ENCODE data around the gene ENO2.

Gene ENO2

GRCh38 chr12:6916426-6917200 lies 2.2 kb downstream of the ENO2 start:
- no peaks in the 10 kb centered on the region for H4K20me1 ChIP-seq (ENCODE audit: insufficient read depth)
- H3K36me3 ChIP-seq (ENCODE audit: insufficient read depth), result no peaks in the 10 kb centered on the region
- H2AFZ ChIP-seq (ENCODE audit: low read depth), result no peak overlapping the region
- TF ChIP-seq CTCF (conservative IDR thresholded peaks at IDR 0.05; ENCODE audit: low read depth, low read length), result no peak
- peaks cover 4% of the 10 kb centered on the region; the same call in 1 of the 2 replicates for H3K27me3 ChIP-seq (ENCODE audit: insufficient read depth, low read depth)
- no peak overlapping the region for H3K9ac ChIP-seq
- peaks cover 14% of the 10 kb centered on the region for H3K4me1 ChIP-seq (ENCODE audit: low read depth, poor library complexity, severe bottlenecking)
- H3K79me2 ChIP-seq (ENCODE audit: insufficient read depth, low read depth), result no peaks in the 10 kb centered on the region
- no peak overlapping the region for H3K4me2 ChIP-seq
- no peak overlapping the region for H3K4me3 ChIP-seq (IDR thresholded peaks at IDR 0.05; ENCODE audit: insufficient read depth, low read depth, low read length)
- H3K27ac ChIP-seq, result no peak overlapping the region

GRCh38 chr12:6917491-6918231 lies 3.3 kb downstream of the ENO2 start:
- Histone ChIP-seq H3K4me3 (IDR thresholded peaks at IDR 0.05; ENCODE audit: insufficient read depth, low read depth, low read length) (no peak overlapping the region), H3K4me2 (no peak overlapping the region), H3K79me2 (ENCODE audit: insufficient read depth, low read depth) (no peaks in the 10 kb centered on the region), H2AFZ (ENCODE audit: low read depth) (no peak overlapping the region), H3K36me3 (ENCODE audit: insufficient read depth) (no peaks in the 10 kb centered on the region), H3K27me3 (ENCODE audit: insufficient read depth, low read depth) (peaks cover 3% of the 10 kb centered on the region; the same call in 1 of the 2 replicates), H3K27ac (no peak overlapping the region), H3K4me1 (ENCODE audit: low read depth, poor library complexity, severe bottlenecking) (peaks cover 23% of the 10 kb centered on the region), H4K20me1 (ENCODE audit: insufficient read depth) (no peaks in the 10 kb centered on the region), H3K9ac (no peak overlapping the region)
- TF ChIP-seq CTCF (conservative IDR thresholded peaks at IDR 0.05; ENCODE audit: low read depth, low read length), result no peak

- H3K27ac ChIP-seq, result no peak overlapping the region
- no peaks in the 10 kb centered on the region for H3K79me2 ChIP-seq (ENCODE audit: insufficient read depth, low read depth)
- no peak overlapping the region for H3K4me2 ChIP-seq
- no peak overlapping the region for H2AFZ ChIP-seq (ENCODE audit: low read depth)
- H3K9ac ChIP-seq, result no peak overlapping the region
- no peaks in the 10 kb centered on the region for H3K36me3 ChIP-seq (ENCODE audit: insufficient read depth)
- peaks cover 3% of the 10 kb centered on the region; the same call in 1 of the 2 replicates for H3K27me3 ChIP-seq (ENCODE audit: insufficient read depth, low read depth)
- no peaks in the 10 kb centered on the region for H4K20me1 ChIP-seq (ENCODE audit: insufficient read depth)
- peaks cover 22% of the 10 kb centered on the region for H3K4me1 ChIP-seq (ENCODE audit: low read depth, poor library complexity, severe bottlenecking)
- no peak for TF ChIP-seq CTCF (conservative IDR thresholded peaks at IDR 0.05; ENCODE audit: low read depth, low read length)
- H3K4me3 ChIP-seq (IDR thresholded peaks at IDR 0.05; ENCODE audit: insufficient read depth, low read depth, low read length), result no peak overlapping the region
Measured at GRCh38 chr12:6919588-6919987, 5.2 kb downstream of the ENO2 start.

- no peak overlapping the region for H3K9ac ChIP-seq
- H3K4me3 ChIP-seq (IDR thresholded peaks at IDR 0.05; ENCODE audit: insufficient read depth, low read depth, low read length), result no peak overlapping the region
- H3K79me2 ChIP-seq (ENCODE audit: insufficient read depth, low read depth), result no peaks in the 10 kb centered on the region
- peaks cover 36% of the 10 kb centered on the region for H3K4me1 ChIP-seq (ENCODE audit: low read depth, poor library complexity, severe bottlenecking)
- H3K4me2 ChIP-seq, result no peak overlapping the region
- no peaks in the 10 kb centered on the region for H4K20me1 ChIP-seq (ENCODE audit: insufficient read depth)
- no peak overlapping the region for H3K27ac ChIP-seq
- no peaks in the 10 kb centered on the region for H3K27me3 ChIP-seq (ENCODE audit: insufficient read depth, low read depth)
- no peaks in the 10 kb centered on the region for H3K36me3 ChIP-seq (ENCODE audit: insufficient read depth)
- no peak overlapping the region for H2AFZ ChIP-seq (ENCODE audit: low read depth)
- no peak for TF ChIP-seq CTCF (conservative IDR thresholded peaks at IDR 0.05; ENCODE audit: low read depth, low read length)
Measured at GRCh38 chr12:6921539-6921938, 7.2 kb downstream of the ENO2 start.

Measured in KMS-11 (cell line).